DND-41 (cell line): Measurements from ENCODE around the gene MYLK4.
A peak's percentile ranks its signal among the peaks of the same experiment; 100 is the strongest.

Source experiments
- ATAC-seq: fragments of 200-7000 bp; cut with Tn5 transposase; 3 replicates; pipeline ENCODE4 v1.9.1; 2021; ENCODE audit warnings: low read depth; ENCODE audit not compliant: insufficient read depth
- DNase-seq: peaks from one replicate; pipeline ENCODE4 v3.0.0-alpha.2; 2020
- H2AFZ ChIP-seq: 2 replicates; pipeline ENCODE4 v1.6.0; 2012; ENCODE audit warnings: low read depth, low read length
- H3K27ac ChIP-seq: 2 replicates; pipeline ENCODE4 v1.5.1; 2012; ENCODE audit warnings: low read length, inconsistent platforms
- H3K27me3 ChIP-seq: fragments of 200-600 bp; sonication (generic); 2 replicates; pipeline ENCODE4 v1.6.0; 2012; ENCODE audit warnings: low read length, mild to moderate bottlenecking, inconsistent platforms; ENCODE audit not compliant: insufficient read depth, poor library complexity
- H3K36me3 ChIP-seq: 2 replicates; pipeline ENCODE4 v1.5.1; 2012; ENCODE audit warnings: low read length, inconsistent platforms; ENCODE audit not compliant: insufficient read depth
- H3K4me1 ChIP-seq: 2 replicates; pipeline ENCODE4 v1.5.1; 2012; ENCODE audit warnings: mild to moderate bottlenecking, low read length; ENCODE audit not compliant: insufficient read depth
- H3K4me2 ChIP-seq: 2 replicates; pipeline ENCODE4 v1.6.0; 2012; ENCODE audit warnings: mild to moderate bottlenecking, moderate library complexity, low read length, inconsistent platforms; ENCODE audit not compliant: insufficient read depth
- H3K4me3 ChIP-seq, 2 experiments: fragments of 200-600 bp in 1 of 2; shearing (Covaris generic) in 1 of 2; 2 replicates each; pipeline ENCODE4 v1.5.1; 2012 to 2016; ENCODE audit warnings: inconsistent platforms in 2 of 2, low read length in 2 of 2, mild to moderate bottlenecking in 2 of 2, low read depth in 1 of 2, moderate library complexity in 1 of 2
- H3K79me2 ChIP-seq: 2 replicates; pipeline ENCODE4 v1.6.0; 2012; ENCODE audit warnings: low read length, inconsistent platforms; ENCODE audit not compliant: insufficient read depth
- H3K9ac ChIP-seq: 2 replicates; pipeline ENCODE4 v1.6.0; 2012; ENCODE audit warnings: low read depth, mild to moderate bottlenecking, inconsistent platforms, low read length, moderate library complexity
- H3K9me3 ChIP-seq: 2 replicates; pipeline ENCODE4 v1.5.1; 2012; ENCODE audit warnings: low read length, moderate library complexity, mild to moderate bottlenecking, inconsistent platforms; ENCODE audit not compliant: insufficient read depth, severe bottlenecking
- H4K20me1 ChIP-seq: 2 replicates; pipeline ENCODE4 v1.6.0; 2012; ENCODE audit warnings: low read length; ENCODE audit not compliant: insufficient read depth
- EZH2 ChIP-seq: IDR thresholded peaks from 3 replicates; pipeline ENCODE4 v1.6.1; 2012; ENCODE audit warnings: borderline replicate concordance, low read depth, mild to moderate bottlenecking, moderate library complexity, low read length, inconsistent platforms; ENCODE audit not compliant: severe bottlenecking
- TF ChIP-seq, protein P1 (sequence below): IDR thresholded peaks from 2 replicates; pipeline ENCODE4 v1.5.1; 2012; ENCODE audit warnings: borderline replicate concordance, low read length, moderate library complexity, mild to moderate bottlenecking; ENCODE audit not compliant: poor library complexity, severe bottlenecking; ENCODE audit errors: extremely low read depth

The MYLK4 gene

DNA sequence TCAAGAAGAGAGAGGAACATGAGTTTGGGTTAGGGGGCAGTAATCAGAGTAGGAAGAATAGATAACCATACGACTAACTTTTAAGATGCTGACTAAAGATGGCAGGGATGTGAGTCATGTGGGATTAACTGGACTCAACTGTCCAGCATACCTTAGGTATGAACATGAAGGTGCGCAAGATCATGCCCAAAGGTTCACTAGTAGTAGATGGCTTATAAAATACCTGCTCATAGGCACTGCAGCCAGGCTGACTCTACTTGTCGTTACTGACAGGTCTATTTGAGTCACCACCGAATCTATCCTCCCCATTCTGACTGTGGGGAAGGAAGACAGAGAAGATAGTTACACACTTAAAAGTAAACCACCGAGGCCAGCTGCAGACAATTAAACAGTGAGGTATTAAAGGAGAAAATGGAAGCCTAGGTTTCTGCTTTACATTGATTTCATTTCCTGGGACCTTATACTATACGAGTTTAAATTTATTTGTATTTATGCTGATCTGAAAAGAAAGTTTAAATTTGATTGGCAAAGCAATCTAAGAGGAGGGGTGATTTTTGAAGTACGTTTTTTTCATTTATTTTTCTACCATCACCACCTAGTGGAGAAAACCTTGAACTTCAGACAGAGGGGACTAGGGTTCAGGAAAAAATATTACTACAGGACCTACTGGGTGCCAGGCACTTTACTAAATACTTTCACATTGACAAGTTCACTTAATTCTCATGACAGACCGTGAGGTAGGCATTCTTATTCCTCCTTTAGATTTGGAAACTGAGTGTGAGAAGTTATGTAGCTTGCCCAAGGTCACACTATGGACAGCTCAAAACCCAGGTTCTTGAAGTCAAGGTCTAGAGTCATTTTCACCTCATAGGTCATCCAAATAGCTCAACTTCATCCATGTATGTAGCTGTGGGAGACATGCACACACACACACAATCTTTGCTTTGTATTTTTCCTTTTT lies 10.4 kb upstream of the MYLK4 start:
- H2AFZ ChIP-seq, result no peak overlapping the region
- DNase-seq (no peak), ATAC-seq (no peak)
- TF ChIP-seq EZH2, result no peak
- TF ChIP-seq, protein P1, sequence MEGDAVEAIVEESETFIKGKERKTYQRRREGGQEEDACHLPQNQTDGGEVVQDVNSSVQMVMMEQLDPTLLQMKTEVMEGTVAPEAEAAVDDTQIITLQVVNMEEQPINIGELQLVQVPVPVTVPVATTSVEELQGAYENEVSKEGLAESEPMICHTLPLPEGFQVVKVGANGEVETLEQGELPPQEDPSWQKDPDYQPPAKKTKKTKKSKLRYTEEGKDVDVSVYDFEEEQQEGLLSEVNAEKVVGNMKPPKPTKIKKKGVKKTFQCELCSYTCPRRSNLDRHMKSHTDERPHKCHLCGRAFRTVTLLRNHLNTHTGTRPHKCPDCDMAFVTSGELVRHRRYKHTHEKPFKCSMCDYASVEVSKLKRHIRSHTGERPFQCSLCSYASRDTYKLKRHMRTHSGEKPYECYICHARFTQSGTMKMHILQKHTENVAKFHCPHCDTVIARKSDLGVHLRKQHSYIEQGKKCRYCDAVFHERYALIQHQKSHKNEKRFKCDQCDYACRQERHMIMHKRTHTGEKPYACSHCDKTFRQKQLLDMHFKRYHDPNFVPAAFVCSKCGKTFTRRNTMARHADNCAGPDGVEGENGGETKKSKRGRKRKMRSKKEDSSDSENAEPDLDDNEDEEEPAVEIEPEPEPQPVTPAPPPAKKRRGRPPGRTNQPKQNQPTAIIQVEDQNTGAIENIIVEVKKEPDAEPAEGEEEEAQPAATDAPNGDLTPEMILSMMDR, result peak; percentile 50
- peaks cover 14% of the 10 kb centered on the region for H3K4me1 ChIP-seq
- peaks cover 6% of the 10 kb centered on the region for H3K27me3 ChIP-seq
- H3K27ac ChIP-seq, result no peak overlapping the region
- H3K9ac ChIP-seq, result no peak overlapping the region
- H3K4me2 ChIP-seq, result no peak overlapping the region
- H3K4me3 ChIP-seq, result no peak overlapping the region
- peaks cover 4% of the 10 kb centered on the region for H4K20me1 ChIP-seq
- peaks cover 6% of the 10 kb centered on the region; the same call in 1 of the 2 replicates for H3K36me3 ChIP-seq
- H3K9me3 ChIP-seq, result no peaks in the 10 kb centered on the region
- peaks cover 9% of the 10 kb centered on the region for H3K79me2 ChIP-seq

DNA sequence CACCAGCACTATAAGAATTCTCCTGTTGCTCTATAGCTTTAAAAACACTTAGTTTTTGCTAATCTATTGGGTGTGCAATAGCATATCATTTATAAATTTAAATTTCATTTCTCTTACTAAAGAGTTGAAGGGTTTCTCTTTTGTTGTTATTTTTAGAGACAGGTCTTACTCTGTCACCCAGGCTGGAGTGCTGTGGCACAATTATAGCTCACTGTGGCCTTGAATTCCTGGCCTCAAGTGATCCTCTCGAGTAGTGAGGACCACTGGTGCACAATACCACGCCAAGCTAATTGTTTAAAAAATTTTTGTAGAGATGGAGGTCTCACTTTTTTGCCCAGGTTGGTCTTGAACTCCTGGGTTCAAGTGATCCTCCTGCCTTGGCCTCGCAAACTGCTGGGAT lies 8.3 kb upstream of the MYLK4 start:
- TF ChIP-seq, protein P1, result no peak
- TF ChIP-seq EZH2, result no peak
- no peaks in the 10 kb centered on the region for H3K9me3 ChIP-seq
- H3K79me2 ChIP-seq, result no peaks in the 10 kb centered on the region
- peaks cover 5% of the 10 kb centered on the region for H3K4me1 ChIP-seq
- DNase-seq, result no peak
- H3K27ac ChIP-seq, result no peak overlapping the region
- H3K4me2 ChIP-seq, result no peak overlapping the region
- H3K27me3 ChIP-seq, result peaks cover 7% of the 10 kb centered on the region
- no peak overlapping the region for H3K4me3 ChIP-seq
- ATAC-seq, result no peak
- no peak overlapping the region for H3K9ac ChIP-seq
- no peak overlapping the region for H2AFZ ChIP-seq
- H4K20me1 ChIP-seq, result no peaks in the 10 kb centered on the region
- H3K36me3 ChIP-seq, result no peaks in the 10 kb centered on the region

DNA sequence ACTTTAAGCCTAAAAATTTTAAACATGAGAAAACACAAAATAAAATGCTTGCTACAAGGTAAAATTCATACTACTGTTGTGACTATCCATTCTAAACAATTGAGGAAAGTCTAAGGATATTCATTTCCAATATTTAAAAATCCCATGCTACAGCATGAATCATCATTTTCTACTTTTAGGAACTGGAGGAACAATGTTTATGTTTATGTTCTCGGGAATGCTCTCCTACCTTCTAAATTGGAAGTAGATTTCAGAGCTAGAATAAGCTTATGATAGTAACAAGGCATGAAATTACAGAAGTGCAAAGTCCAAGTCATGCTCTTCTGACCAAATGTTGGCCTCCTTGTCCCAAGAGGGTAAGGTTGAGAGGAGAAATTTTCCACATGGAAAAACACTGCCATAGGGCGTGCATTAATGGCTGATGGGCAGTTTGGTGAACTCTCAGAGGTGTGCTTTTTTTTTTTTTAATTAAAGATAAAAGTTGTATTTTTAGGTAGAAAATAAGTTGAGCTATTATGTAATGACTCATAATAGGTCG lies 6.0 kb upstream of the MYLK4 start:
- H4K20me1 ChIP-seq, result no peaks in the 10 kb centered on the region
- H3K4me2 ChIP-seq, result no peak overlapping the region

More for the DNA sequence above, 6.0 kb upstream of the MYLK4 start:
- DNase-seq (no peak), ATAC-seq (no peak)
- no peak overlapping the region for H3K9ac ChIP-seq
- no peak overlapping the region for H3K4me3 ChIP-seq
- peaks cover 7% of the 10 kb centered on the region for H3K27me3 ChIP-seq
- H3K9me3 ChIP-seq, result no peaks in the 10 kb centered on the region
- TF ChIP-seq, protein P1, result no peak
- TF ChIP-seq EZH2, result no peak
- no peak overlapping the region for H3K27ac ChIP-seq
- no peaks in the 10 kb centered on the region for H3K36me3 ChIP-seq
- H2AFZ ChIP-seq, result no peak overlapping the region
- H3K4me1 ChIP-seq, result peaks cover 6% of the 10 kb centered on the region
- H3K79me2 ChIP-seq, result no peaks in the 10 kb centered on the region
